ENCODE results near the gene ZNF141.

GRCh38 chr4:404006-404405 lies 66.4 kb downstream of the ZNF141 start:
- TF ChIP-seq TAF1 (IDR thresholded peaks at IDR 0.05; ENCODE audit: low read depth, low read length) (no peak), POLR2A (IDR thresholded peaks at IDR 0.05; ENCODE audit: low read depth, low read length) (no peak), POLR2AphosphoS5 (IDR thresholded peaks at IDR 0.05; ENCODE audit: low read depth, low read length) (no peak), SPI1 (IDR thresholded peaks at IDR 0.05; ENCODE audit: low read depth, low read length) (no peak), PAX5 (IDR thresholded peaks at IDR 0.05; ENCODE audit: insufficient read depth, low read length, severe bottlenecking) (no peak)
